ENCODE measurements around the gene ADRB2.

GRCh38 chr5:148778882-148779281 is 47.5 kb upstream of the ADRB2 start:
- no peak for TF ChIP-seq CTCF (IDR thresholded peaks at IDR 0.05; ENCODE audit: insufficient read depth, low read length, poor library complexity, severe bottlenecking)
- no peak for TF ChIP-seq EZH2phosphoT487 (conservative IDR thresholded peaks at IDR 0.05; ENCODE audit: low read length)
